ENCODE measurements around the gene ALDH1L1.
"Not testable (repeated sequence)": the region's sequence is repeated elsewhere in the genome, so short reads cannot be mapped to it uniquely, and the experiment has no call there.

ALDH1L1 gene

DNA sequence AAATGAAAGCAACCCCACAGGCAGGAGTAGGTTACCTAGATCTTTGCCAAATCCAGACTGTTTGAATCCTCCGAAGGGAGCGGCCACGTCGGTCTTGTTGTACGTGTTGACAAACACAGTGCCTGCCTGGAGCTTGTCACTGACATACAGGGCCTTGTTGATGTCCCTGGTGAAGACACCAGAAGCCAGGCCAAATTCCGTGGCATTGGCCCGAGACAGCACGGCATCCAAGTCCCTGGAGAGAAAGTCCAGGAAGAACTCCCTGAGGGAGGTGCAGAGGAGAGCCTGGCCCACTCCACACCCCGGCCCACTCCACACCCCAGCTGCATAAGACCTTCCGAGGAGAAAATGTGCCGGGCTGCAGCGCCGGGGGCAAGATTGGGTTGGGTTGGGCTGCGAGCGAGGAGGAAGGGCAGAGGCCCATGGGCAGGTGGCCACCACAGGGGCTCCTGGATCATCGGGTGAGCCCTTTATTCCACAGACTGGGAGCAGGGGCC, 74.6 kb downstream of the ALDH1L1 start:
- DNase-seq (ENCODE audit: low spot score), result no peak

DNA sequence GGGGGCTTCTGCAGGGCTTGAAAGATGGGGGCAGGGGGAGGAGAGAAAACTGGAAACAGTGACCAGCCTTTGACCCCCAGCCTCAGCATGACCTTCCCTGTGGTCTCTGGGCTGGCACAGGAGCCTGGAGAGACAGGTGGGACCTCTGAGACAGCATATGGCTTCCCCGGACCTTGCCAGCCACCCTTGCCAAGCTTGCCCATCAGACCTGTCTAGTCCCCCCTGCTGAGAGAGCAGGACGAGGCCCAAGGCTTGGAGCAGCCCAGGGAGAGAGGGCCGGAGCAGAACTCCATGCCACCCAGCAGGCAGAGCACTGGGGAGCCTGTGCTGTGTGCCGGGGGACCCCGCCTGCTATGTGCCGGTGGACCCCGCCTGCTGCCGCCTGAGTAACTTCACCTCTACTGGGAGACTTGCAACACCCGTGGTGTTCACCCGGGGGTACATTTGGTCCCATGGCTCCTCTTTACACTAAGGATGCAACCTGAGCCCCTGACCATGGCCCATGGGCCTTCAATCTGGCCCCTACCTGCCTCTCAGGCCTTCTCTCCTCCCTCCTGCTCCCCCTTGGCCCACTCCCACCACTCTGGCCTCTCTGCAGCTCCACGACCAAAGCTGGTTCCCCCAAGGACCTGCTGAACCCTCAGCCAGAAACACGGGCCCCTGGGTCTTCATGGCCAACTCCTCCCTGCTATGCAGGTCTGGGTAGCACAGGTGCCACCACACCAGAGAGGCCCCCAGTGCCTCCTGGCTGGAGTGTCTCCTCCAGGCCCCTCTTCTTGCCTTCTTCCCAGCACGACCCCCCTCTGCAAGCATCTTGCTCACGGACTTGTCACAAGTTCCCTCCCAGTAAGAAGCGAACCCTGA, 75.4 kb downstream of the ALDH1L1 start:
- no peak for DNase-seq (ENCODE audit: low spot score)

DNA sequence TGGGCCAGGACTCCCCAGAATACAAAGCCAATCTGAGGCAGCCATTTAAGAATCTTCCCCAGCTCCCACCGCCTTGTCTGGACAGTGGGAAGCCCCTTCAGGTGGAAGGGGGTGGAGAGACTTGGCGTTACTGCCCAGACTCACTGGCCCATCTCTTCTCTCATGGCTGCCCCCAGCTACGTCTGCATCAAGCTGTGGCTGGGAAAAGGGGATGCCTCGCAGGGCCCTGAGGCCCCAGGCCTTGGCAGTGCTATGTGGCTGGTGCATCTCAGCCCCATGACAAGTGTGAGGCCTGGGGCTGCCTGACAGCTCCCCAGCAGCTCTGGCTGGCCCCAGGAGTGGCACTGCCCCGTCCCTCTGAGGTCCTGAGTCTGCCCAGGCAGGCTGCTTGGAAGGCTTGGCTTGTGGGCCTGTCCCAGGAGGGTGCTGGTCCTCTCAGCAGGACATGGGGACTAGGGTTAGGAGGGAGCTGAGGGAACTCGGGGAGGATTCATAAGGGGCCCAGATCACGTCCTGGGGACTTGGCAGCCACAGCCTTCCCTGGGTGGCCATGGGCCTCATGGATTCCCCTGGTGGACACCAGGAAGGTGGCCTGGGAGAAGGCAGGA, 76.3 kb downstream of the ALDH1L1 start:
- no peak for DNase-seq (ENCODE audit: low spot score)

DNA sequence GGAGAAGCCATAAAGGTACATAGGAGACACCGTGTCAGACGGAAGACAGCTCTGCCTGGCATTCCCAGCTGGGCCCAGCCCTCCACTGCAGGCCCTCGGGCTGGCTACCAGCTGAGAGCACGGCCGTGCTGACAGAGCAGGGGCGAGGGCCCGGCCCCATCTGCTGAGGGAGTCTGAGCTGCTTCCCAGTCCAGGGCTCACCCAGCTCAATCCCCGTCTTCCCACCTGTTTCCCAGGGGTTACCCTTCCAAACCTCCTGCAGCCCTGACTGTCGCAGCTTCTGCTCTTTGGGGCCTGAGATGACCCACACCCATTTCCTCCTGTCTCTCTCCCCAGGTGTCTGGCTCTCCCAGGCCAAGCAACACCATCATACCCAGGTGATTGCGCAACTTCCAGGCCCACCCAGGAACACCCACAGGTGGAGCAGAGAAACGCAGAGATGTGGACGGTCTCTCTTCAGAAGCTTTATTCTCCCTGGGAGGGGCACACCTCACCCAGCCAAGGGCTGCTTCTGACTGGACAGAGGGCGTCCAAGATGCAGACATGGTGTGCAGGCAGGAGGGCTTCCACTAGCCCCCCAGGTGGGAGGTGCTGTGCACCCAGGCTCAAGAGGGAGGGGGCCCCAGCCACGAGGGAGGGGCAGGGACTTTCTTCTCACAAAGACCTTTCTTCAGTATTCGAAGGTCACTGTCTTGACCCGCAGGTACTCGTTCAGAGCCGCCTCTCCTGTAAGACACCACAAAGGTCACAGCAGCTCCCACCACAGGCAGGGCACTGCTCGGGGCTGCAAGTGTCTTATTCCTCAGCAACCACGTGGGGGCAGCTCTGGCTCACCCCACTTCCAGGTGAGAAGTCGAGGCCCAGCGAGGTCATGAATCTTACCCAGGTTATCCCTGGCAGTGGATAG, 77.0 kb downstream of the ALDH1L1 start:
- no peak for DNase-seq (ENCODE audit: low spot score)

DNA sequence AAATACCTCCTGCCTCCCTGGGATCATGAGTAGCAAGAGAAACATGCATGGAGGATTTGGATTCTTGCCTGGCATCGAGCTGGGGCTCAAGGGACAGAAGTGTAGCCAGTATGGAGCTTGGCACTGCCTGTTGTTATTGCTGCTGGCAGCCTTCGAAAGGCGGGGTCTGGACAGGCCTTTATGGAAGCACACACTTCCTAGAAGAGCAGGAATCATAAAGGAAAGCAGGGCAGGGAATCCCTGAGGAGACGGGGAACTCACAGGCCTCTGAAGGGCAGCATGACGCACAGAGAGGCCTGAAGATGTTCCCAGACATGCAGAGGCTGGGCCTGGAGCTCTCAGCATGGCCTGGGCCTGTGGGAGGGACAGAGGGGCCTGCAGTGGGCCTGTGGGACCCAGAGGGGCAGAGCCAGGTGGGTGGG, 77.8 kb downstream of the ALDH1L1 start:
- DNase-seq (ENCODE audit: low spot score), result no peak

DNA sequence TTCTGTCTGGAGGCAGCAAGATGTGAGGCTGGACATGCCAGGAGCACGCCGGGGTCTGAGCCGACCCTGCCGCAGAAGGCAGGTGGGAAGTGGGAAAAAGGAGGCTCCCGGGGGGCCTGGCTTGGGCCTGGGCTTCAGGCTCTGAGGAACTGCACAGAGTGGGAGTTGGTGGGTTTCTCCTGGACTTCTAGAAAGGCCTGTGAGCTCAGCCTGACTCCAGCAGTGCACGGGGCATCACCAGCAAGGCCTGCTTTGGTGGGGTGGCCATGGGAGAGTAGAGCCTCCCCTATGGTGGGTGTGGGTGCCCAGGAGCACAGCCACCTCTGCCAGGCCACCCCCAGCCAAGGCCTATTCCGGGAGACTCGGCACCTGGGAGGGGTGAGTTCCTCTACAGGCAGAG, 78.4 kb downstream of the ALDH1L1 start:
- DNase-seq (ENCODE audit: low spot score), result no peak

DNA sequence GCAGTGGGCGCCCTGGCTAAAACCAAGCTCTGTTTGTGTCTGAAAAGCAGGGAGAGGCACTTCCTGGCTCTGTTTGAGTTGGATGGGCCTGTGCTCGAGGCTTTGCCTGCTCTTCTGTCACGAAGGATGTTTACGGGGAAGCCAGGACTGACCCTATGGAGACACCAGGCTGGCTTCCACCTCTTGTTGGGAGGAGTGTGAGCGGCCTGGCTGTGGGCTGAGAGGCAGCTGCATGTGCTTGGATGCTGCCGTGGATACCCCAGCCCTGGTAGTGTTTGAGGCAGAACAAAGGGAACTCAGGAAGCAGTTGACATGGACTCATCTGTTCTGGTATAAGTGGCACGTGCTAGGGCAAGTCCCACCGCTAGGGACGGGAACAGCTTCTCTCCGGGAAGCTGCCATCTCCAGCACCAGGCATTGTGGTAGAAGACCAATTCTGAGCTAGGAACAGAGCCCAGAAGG, 78.8 kb downstream of the ALDH1L1 start:
- DNase-seq (ENCODE audit: low spot score), result no peak

DNA sequence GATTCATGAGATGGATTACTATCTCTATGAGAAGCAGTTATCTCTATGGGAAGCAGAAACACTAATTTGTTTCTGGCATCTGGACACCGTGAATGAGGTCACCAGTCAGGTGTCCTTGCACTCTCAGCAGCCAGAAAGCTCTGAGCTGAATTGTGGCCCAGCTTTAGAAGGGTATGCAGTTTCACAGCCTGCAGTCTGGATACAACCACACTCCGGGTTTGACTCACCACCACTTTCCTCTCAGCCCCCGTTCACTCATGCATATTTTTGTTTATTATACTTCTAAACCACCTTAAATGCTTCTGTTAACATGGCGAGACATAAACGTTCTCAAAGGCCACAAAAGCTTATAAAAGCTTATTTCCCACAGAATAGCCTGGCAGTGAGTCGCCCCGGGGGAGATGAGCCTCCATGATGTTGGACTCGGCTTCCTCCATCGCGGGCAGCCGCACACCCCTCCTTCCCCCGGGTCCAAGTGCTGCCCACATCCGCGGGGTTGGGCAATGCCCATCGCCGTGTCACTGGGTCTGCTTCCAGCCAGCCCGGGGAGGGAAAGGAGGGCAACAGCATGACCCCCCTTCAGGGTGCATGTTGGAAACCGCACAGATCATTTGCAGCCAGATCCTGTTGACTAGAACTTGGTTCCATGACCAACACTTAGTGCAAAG, 79.6 kb downstream of the ALDH1L1 start:
- no peak for DNase-seq (ENCODE audit: low spot score)

DNA sequence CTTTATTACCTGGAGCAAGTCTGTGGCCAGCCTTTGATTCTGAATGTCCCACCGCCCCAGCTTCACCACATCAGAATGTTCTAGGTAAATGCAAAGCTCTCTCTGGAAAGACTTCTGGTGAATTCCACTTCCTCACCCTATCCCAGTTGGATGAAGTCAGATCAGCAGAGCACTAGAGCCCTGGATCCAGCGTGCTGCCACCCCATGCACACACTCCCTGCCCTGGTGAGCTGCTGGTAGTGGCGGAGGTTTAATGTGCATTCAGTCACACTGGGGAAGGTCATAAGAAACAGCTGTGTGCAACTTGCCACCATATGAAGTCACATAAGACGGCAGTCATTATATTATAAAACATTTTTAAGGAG, 80.1 kb downstream of the ALDH1L1 start:
- no peak for DNase-seq (ENCODE audit: low spot score)

DNA sequence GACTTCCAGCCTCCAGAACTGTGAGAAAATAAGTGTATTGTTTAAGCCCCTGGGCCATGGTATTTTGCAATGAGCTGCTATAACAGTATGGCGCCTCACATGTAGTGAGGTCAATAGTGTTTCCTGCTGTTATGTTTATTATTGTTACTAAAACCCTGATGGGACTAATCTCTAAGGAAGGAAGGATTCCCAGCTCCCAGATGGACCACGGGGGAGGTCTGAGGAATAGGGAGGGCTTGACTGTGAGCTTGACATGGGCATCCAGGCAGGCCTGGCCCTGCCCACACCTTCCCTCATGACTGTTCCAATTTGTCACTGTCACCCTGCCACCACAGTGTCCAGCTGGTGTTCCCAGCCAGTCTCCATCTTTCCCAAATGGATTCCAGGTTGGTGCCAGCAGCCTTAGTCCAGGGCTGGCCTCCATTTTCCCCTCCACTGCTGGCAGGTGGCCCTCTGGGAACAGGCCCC, 82.0 kb downstream of the ALDH1L1 start:
- DNase-seq (ENCODE audit: low spot score), result no peak

DNA sequence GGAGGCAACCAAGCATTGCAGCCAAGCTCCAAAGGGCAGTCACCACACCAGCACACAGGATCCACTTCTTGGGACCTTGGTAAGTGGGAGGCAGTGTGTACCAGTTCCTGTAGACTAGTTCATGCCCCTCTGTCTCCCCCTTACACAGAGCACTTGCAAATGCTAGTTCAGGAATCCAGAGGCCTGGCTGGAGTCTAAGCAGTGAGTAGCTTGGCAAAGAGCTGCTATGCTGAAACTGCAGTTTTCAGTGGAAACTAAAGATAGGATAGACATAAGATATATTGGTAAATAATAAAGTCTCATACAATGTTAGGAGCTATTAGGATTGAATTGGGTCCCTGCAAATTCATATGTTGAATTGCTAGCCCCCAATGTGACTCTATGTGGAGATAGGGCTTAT, 82.6 kb downstream of the ALDH1L1 start:
- DNase-seq (ENCODE audit: low spot score), result no peak

DNA sequence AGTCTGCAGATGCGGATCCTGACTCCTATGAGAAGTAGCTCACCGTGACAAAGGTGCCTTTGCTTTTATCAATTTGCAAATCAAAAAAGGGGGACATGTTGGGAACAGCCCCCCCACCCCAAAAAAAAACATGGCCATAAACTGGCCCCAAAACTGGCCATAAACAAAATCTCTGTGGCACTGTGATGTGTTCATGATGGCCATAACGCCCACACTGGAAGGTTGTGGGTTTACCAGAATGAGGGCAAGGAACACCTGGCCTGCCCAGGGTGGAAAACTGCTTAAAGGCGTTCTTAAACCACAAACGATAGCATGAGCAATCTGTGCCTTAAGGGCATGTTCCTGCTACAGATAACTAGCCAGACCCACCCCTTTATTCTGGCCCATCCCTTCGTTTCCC, 84.1 kb downstream of the ALDH1L1 start:
- not testable (repeated sequence) for DNase-seq (ENCODE audit: low spot score)

DNA sequence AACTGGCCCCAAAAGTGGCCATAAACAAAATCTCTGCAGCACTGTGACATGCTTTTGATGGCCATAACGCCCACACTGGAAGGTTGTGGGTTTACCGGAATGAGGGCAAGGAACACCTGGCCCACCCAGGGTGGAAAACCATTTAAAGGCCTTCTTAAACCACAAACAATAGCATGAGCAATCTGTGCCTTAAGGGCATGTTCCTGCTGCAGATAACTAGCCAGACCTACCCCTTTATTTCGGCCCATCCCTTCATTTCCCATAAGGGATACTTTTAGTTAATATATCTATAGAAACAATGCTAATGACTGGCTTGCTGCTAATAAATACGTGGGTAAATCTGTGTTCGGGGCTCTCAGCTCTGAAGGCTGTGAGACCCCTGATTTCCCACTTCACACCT, 88.3 kb downstream of the ALDH1L1 start:
- not testable (repeated sequence) for DNase-seq (ENCODE audit: low spot score)

DNA sequence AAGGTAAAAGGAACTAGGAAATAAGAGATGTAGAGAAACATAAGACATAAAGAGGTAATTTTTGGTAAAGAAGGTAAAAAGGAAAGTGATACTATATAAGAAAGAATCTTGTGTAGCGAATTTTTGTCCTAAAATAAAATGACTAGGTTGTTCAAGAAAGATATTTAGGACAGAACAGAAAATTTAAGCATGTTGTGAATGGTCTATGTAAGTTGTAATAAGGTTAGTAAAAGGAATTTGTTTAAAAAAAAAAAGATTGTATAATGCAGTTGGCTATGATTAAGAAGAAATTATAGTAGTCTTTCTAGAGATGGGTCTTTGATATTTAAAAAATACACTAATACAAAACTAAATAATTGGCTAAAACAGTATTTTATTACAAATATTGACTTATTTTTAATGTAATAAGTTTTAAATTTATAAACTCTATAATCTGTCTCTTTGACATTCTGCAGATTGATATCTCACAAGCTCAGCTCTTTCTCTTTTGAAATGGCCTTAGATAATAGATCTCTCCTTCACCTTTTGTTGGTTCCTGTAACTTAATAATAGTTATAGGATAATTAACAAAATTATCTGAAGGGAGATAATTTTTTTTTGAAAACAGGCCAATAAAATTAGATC, 92.7 kb downstream of the ALDH1L1 start:
- DNase-seq (ENCODE audit: low spot score), result no peak

DNA sequence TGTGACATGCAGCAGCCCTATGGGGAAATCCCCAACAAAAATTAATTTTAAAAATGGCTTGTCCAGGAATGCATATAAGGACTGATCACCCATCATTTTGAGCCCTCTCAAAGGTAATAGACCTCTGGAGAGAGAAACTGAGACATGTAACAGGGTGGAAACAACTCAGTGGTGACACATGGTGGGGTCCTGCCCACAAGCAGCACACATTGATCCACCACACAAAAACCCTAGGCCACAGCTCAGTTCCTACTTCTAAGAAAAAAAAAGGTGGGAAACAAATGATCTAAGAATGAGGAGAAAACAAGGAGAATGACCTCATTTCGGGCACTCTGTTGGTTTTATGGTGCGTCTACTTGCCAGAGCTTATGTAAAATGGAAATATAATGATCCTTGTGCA, 94.5 kb downstream of the ALDH1L1 start:
- DNase-seq (ENCODE audit: low spot score), result no peak

DNA sequence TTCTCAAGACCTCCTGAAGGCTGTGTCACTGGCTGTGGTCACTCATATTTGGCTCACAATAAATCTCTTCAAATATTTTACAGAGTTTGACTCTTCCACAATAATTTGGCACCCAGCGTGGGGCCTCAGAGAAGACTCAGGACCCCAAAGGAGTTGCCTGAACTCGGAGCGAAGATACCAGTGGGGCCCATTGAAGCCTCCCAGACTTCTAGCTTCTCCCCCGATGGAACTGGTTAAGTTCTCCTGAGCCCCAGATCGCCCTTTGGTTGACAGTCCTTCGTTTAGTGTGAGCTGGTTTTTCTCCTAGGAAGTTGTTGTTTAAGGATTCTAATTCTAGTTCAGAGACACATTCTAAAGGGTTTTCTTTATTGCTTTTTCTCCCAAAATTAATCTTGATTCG, 95.1 kb downstream of the ALDH1L1 start:
- no peak for DNase-seq (ENCODE audit: low spot score)

DNA sequence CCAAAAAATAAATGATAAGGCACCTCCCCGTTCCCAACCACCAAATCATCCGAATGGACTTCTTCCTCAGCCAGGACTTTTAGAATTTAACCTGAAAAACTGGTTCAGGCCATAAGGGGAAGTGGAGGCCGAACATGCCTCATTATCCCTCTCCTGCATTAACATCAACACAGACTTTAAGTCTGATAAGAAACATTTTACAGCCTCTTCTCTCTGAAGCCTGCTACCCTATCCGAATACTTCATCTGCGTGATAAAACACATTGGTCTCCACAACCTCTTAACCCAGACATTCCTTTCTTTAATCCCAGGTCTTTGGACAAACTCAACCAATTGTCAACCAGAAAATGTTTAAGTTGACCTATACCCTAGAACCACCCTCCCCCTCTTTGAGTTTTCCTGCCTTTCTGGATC, 95.6 kb downstream of the ALDH1L1 start:
- DNase-seq (ENCODE audit: low spot score), result no peak

DNA sequence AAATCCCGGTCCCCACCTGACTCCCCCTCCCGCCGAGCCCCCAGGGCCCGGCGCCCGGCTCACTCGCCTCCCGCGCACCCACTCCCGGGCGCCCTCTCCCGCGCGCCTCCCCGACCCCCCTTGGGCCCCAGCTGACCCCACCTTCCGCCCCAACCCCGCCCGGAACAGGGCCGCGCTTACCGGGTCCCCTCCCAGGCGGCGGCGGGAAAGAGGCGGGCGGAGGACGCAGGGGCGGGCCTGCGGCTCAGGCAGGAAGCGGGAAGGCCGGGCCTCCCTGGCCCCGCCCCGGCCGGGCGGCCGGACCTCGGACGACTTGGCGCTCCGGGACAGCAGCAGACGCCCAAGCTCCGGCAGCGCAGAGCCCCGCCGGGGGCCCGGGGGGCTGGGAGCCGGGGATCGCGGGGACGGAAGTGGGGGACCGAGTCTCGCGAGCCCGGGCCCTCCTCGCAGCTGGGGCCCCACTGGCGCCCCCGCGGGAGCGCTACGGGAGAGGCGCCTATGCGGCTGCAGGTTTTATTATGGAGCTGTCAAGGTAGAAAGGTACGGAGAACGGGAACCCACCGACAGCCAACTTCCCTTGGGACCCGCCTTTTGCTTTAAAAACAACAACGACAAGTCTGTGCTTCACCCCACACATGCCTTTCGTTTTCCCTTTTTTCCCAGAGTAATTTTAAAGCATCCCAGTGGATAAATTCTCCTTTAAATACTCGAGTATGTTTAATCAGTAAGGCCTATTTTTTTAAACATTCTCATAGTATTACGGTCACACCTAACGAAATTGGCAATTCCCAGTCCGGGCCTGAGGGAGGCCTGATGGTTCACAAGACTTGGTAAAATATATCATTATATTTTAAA, 96.2 kb downstream of the ALDH1L1 start, which contains the start of gene SLC41A3:
Gene SLC41A3 (minus strand): TSS at position 212 of the 855 bp plus-strand sequence. CDS start 15,905 bp downstream, outside the sequence.
- peak; percentile 80 for DNase-seq (ENCODE audit: low spot score)

DNA sequence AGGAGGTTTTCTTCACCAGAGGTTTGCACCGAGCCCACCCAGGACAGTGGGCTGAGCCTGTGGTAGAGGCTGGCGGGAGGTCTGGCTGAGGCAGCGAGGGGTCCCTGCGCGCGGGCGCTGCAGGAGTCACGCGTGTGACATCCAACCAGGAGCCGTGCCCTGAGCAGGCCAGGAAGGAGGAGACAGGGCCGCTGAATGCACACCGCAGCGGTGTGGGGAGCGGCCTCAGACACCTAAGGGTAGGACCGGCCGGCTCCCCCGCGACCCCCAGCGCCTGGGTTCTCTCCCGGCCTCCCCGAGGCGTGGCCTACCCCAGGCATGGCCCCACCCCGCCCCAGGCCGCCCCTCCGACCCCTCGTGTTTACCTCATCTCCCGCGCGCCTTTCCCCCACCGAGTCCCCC, 96.9 kb downstream of the ALDH1L1 start:
- peak; percentile 31 for DNase-seq (ENCODE audit: low spot score)

DNA sequence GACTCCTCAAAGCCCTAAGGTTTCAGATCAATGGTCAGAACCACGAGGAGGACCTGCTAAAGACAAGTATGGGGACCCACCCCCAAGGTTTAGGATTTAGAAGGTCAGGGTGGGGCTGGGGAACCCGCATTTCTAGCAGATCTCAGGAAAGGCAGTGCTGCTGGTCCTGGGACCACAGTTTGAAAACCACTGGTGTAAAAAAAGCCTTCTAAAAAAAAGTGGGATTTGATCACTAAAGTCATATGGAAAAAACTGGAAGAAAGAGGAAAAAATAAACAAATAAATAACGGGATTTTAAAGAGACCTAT, 97.3 kb downstream of the ALDH1L1 start:
- no peak for DNase-seq (ENCODE audit: low spot score)
